ENCODE measurements around the gene UPB1.
"Not testable (repeated sequence)": the region's sequence is repeated elsewhere in the genome, so short reads cannot be mapped to it uniquely, and the experiment has no call there.

Gene UPB1

GRCh38 chr22:24504956-24505736, 10.0 kb downstream of the UPB1 start:
- no peak for DNase-seq

DNA sequence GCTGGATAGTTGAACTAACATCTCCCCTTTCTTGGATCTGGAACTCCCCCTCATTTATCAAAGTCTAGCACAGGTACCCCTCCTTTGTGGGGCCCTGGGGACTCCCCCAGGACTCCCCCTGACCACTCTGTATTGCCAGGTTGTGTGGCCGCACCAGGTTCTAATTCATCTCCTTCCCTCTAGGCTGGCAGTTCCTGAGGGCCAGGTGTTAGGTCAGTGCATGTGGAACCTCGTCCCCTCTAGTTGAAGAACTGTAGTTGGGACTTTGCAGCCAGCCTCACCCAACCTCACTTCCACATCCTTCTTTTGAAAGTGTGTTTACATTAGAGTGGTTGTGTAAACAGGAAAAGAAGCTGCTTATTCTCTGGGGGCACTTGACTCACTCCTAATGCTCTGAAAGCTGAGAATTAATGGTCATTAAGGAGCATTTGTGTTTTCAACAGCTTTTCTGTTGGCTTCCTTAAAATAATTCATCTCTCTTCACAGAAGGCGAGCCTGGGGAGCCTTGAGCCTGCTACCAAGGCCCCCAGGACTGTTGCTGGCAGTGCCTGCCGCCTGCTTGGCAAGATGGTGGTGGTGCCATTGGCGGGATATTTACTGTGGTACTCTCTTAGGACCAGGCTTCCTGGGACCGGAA, 11.8 kb downstream of the UPB1 start:
- no peak for DNase-seq

- DNase-seq, result no peak
Observed at GRCh38 chr22:24507716-24508115, 12.6 kb downstream of the UPB1 start.

DNA sequence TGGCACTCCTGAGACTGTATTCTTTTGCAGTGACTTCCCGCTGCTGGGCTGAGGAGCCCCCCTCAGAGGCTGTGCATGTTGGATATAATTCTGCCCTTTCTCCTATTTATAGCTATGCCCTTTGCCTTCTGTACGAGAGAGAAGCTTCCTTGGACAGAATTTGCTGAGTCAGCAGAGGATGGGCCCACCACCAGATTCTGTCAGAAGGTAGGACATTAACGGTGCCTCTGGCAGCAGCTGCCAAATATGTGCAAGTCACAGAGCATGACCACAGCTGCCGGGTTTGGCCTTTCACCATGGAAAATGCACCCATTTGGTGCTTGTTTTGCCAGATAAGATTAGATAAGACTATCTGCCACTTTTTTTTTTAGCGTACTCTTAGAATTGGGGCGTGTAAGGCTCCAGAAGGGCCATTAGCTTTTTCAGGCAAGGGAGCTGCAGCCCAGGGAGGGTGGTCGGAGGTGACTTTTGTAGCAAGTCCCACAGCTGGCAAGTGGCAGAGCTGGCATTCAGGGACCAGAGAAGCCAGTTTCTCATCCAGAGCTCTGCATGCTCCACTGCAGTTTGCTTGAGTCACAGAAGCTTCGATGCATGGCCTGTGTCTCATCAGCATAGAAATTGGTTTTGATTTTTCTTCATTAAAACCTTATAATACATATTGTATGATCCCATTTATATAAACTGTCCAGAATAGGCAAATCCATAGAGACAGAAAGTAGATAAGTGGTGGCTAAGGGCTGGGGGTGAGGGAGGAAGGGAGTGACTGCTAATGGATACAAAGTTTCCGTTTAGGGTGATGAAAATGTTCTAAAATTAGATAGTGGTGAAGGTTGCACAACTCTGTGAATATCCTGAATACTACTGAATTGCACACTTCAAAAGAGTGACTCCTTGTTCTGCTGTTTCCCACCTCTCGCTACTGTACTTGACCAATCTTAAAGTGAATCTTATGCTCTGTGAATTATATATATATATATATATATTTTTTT, 15.8 kb downstream of the UPB1 start:
- no peak for DNase-seq

GRCh38 chr22:24512043-24512442, 16.9 kb downstream of the UPB1 start:
- no peak for DNase-seq

GRCh38 chr22:24513378-24514240, 18.5 kb downstream of the UPB1 start:
- no peak for DNase-seq

GRCh38 chr22:24514241-24515026, 19.3 kb downstream of the UPB1 start:
- DNase-seq, result no peak

DNA sequence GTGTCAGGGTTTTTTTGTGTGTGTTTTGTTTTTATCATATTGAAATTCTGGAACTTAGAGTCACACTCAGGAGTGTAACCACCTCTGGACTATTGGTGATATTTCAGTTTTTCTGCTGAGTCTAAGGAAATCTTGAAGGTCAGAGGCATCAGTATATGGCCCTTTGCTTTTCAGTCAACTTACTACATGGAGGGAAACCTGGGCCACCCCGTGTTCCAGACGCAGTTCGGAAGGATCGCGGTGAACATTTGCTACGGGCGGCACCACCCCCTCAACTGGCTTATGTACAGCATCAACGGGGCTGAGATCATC, 19.9 kb downstream of the UPB1 start:
- no peak for DNase-seq

GRCh38 chr22:24516301-24516737, 21.2 kb downstream of the UPB1 start:
- DNase-seq, result no peak

DNA sequence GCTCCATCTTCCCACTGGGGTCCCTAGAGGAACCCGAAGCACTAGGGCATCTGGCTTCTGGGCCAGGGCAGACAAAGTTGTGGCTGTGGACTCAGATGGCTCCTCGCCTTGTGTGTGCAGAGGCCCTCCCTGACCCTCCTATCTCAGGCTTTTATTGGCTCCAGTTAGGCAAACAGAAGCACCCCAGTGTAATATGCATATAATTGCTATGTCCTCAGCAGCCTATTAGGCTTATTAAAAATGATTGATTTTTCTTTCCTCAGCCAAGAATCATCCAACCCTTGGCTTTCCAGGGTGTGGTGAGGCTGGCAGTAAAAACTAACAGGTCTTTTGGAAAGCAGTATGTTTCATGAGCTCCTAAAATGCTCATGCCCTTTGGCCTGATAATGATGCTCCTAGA, 22.3 kb downstream of the UPB1 start:
- no peak for DNase-seq

DNA sequence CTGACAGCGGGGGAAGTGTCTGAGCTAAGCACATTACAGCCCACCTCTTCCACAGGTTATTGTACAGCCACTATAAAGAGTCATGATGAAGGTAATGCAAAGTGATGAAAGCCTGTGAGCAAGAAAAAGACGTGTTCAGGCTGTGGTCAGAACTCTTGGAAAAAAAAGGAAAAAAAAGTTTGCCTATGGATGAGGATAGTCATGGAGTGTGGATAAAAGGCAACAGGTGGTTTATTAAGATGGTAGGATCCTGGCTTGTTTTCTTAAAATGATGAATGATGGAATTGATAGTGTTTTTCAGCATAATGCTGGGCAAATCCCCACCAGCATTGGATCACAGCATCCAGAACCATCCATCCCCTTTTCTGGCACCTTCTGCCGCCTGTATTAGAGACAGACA, 23.1 kb downstream of the UPB1 start:
- DNase-seq, result no peak

GRCh38 chr22:24518771-24519485, 23.8 kb downstream of the UPB1 start:
- no peak for DNase-seq

GRCh38 chr22:24519496-24519895, 24.4 kb downstream of the UPB1 start:
- DNase-seq, result no peak

GRCh38 chr22:24521791-24522245, 26.7 kb downstream of the UPB1 start:
- peak; percentile 44 for DNase-seq

- DNase-seq, result no peak
Observed at GRCh38 chr22:24523873-24524272, 28.7 kb downstream of the UPB1 start.

DNA sequence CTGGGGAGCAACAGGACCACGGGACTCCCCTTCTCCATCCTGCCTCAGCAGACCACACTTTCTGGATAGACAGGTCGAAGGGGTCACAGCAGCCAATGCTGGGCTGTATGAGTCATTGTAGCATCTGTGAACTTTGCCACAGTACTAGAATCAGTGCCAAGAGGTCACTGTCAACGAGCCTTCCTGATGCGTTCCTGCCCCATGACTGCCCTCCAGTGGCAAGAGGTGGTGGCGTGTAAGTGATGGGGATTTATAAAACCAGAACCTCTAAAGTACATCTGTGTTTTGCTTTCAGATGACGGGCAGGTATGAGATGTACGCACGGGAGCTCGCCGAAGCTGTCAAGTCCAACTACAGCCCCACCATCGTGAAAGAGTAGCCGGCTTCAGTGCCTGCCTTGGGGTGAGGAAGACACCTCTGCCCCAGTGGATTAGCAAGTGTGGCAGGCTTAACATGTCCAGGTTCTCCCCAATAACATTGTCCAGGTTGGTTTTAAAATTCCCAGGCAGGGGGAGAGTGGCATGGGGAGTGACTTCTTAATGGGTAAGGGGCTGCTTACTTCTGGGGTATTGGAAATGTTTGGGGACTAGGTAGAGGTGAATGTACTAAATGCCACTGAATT, 30.4 kb downstream of the UPB1 start:
- DNase-seq, result peak; percentile 86

GRCh38 chr22:24526191-24526590, 31.1 kb downstream of the UPB1 start:
- DNase-seq, result no peak

DNA sequence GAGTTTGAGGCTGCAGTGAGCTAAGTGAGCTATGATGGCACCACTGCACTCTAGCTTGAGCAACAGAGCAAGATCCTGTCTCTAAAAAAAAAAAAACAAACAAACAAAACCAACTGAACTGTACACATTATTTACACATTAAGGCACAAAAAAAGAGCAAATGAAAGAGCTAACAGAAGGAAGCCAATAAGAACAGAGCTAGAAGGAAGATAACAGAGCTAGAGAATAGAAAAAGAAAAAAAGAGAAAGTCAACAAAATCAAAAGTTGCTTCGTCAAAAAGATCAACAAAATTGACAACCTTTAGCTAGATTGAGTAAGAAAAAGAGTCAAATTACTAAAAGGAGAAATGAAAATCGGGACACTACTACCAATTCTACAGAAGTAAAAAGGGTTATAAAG, 34.8 kb downstream of the UPB1 start:
- DNase-seq, result no peak

- DNase-seq, result not testable (repeated sequence)
Observed at GRCh38 chr22:24530968-24531367, 35.8 kb downstream of the UPB1 start.

DNA sequence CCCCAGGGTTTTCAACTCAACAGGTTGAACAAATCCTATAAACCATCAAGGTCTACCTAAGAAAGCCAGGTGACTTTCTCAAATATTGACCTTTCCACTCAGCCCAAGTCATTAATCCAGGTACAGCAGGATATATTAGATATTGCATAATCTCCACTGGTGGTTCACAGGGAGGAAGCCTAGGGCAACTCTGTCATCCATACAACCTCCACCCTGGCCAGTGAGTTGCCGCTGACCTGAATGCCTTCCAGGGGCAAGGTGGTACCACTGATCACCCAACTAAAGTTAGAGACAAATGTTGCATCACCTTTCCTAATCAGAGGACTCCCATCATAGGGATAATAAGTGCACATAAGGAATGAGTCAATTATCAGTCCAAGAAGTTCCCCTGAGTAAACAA, 36.9 kb downstream of the UPB1 start:
- DNase-seq, result no peak
